DMS114 treated with DMSO at 0.1 percent for 48 hours (cell line): ENCODE results near the gene SNX24.
"Not testable (repeated sequence)": the region's sequence is repeated elsewhere in the genome, so short reads cannot be mapped to it uniquely, and the experiment has no call there.

Source experiments
- DNase-seq: peaks from one replicate; lab custom pipeline; 2025; ENCODE audit not compliant: unreplicated experiment; lab: John Stamatoyannopoulos, UW

SNX24 gene

GRCh38 chr5:122845229-122846050 lies at the start of gene SNX24:
SNX24 (plus strand) TSS chr5:122845613; CDS start chr5:122845634, 21 bp downstream.
- peak; percentile 44 for DNase-seq

- DNase-seq, result no peak
Measured at GRCh38 chr5:122805481-122805880, 39.9 kb upstream of the SNX24 start.

GRCh38 chr5:122810405-122810804 lies 35.0 kb upstream of the SNX24 start:
- DNase-seq, result no peak

GRCh38 chr5:122815218-122815767 lies 30.1 kb upstream of the SNX24 start:
- no peak for DNase-seq

- no peak for DNase-seq
Measured at GRCh38 chr5:122816756-122817155, 28.7 kb upstream of the SNX24 start.

GRCh38 chr5:122831984-122832383 lies 13.4 kb upstream of the SNX24 start:
- no peak for DNase-seq

- no peak for DNase-seq
Measured at GRCh38 chr5:122835681-122836080, 9.7 kb upstream of the SNX24 start.

- no peak for DNase-seq
Measured at GRCh38 chr5:122836947-122837346, 8.5 kb upstream of the SNX24 start.

GRCh38 chr5:122839731-122840130 lies 5.7 kb upstream of the SNX24 start:
- no peak for DNase-seq

- no peak for DNase-seq
Measured at GRCh38 chr5:122842016-122842580, 3.3 kb upstream of the SNX24 start.

- DNase-seq, result no peak
Measured at GRCh38 chr5:122844136-122844909, 1.1 kb upstream of the SNX24 start.

GRCh38 chr5:122844910-122845228 lies 544 bp upstream of the SNX24 start:
- no peak for DNase-seq

GRCh38 chr5:122846051-122846550 lies 688 bp downstream of the SNX24 start:
- DNase-seq, result no peak

- no peak for DNase-seq
Measured at GRCh38 chr5:122847687-122848081, 2.3 kb downstream of the SNX24 start.

- DNase-seq, result no peak
Measured at GRCh38 chr5:122849771-122850170, 4.4 kb downstream of the SNX24 start.

- DNase-seq, result not testable (repeated sequence)
Measured at GRCh38 chr5:122857538-122857937, 12.1 kb downstream of the SNX24 start.

- no peak for DNase-seq
Measured at GRCh38 chr5:122858451-122858850, 13.0 kb downstream of the SNX24 start.

GRCh38 chr5:122863240-122863639 lies 17.8 kb downstream of the SNX24 start:
- no peak for DNase-seq

GRCh38 chr5:122863721-122864120 lies 18.3 kb downstream of the SNX24 start:
- no peak for DNase-seq

GRCh38 chr5:122864400-122864799 lies 19.0 kb downstream of the SNX24 start:
- DNase-seq, result no peak

GRCh38 chr5:122864842-122865241 lies 19.4 kb downstream of the SNX24 start:
- no peak for DNase-seq
